Stimulated activated CD4-positive, alpha-beta T cell treated with anti-CD3 and anti-CD28 coated beads, Interleukin-15, amount 100 ng/mL, for 48 hours (primary cell): Measurements from ENCODE around the gene CPLX3.
"Not testable (repeated sequence)": the region's sequence is repeated elsewhere in the genome, so short reads cannot be mapped to it uniquely, and the experiment has no call there.

Experiments
- DNase-seq, 2 donors: peaks; one replicate each; pipeline ENCODE4 v3.0.0-alpha.2; 2020; ENCODE audit warnings: low read depth in 2 of 2

CPLX3 gene, protein sequence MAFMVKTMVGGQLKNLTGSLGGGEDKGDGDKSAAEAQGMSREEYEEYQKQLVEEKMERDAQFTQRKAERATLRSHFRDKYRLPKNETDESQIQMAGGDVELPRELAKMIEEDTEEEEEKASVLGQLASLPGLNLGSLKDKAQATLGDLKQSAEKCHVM

DNA sequence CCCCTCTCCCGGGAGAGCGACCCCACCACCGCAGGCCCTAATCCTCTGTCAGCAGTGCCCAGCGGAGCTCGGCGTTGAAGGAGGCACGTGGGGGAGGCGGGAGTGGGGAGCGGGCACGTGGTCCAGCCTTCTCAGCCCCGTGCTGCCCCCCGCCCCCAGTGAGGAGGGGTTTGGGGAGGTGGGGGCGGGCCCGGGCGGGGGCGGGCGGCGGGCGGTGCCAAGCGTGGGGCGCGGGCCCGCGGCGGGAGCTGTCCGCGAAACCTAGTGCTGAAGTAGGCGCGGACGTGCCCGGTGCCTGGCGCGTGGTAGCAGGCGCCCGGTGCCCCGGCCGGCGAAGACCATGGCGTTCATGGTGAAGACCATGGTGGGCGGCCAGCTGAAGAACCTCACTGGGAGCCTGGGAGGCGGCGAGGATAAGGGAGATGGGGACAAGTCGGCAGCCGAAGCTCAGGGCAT, at the start of gene CPLX3:
TSS of gene CPLX3 (plus strand) at position 264 of the 456 bp plus-strand sequence. CDS start at position 341, 77 bp downstream.
- DNase-seq: peak in 1 of 2 donors; percentile 28

GRCh38 chr15:74776821-74777768, 49.3 kb upstream of the CPLX3 start:
- DNase-seq: no peak

- no peak for DNase-seq
Measured at GRCh38 chr15:74777769-74778598, 48.4 kb upstream of the CPLX3 start.

- no peak for DNase-seq
Measured at GRCh38 chr15:74778599-74778970, 47.8 kb upstream of the CPLX3 start.

DNA sequence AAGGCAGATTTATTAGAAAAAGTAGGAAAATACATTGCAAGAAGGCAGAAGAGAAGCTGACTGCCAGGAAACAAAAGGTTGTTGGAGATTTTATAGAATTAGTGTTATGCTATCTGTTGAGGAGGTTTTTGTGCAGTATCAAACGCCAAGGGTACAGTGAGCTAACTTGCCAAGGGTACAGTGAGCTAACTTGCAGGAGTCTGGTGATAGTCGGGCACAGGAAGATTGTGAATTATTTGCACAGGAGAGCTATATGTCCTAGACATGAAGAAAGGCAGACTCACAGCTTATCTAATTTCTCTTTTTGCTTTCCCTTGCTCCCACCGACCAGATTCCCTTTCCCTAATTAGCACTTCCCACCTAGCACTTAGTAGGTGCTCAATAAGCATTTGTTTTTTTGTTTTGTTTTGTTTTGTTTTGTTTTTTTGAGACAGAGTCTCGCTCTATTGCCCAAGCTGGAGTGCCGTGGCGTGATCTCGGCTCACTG, 47.2 kb upstream of the CPLX3 start:
- no peak for DNase-seq

GRCh38 chr15:74780523-74781430, 45.6 kb upstream of the CPLX3 start:
- DNase-seq: no peak

GRCh38 chr15:74781431-74782258, 44.8 kb upstream of the CPLX3 start, which contains the start of gene CSK:
Gene CSK, plus strand, starts transcription at chr15:74782080. Its CDS starts 16,218 bp downstream, at chr15:74798298.
- DNase-seq: no peak

- no peak for DNase-seq
Measured at GRCh38 chr15:74782259-74783071, 44.0 kb upstream of the CPLX3 start.

- no peak for DNase-seq
Measured at GRCh38 chr15:74783072-74783807, 43.2 kb upstream of the CPLX3 start.

- DNase-seq: no peak
Measured at GRCh38 chr15:74783808-74784175, 42.6 kb upstream of the CPLX3 start.

- DNase-seq: no peak
Measured at GRCh38 chr15:74784426-74785193, 41.8 kb upstream of the CPLX3 start.

DNA sequence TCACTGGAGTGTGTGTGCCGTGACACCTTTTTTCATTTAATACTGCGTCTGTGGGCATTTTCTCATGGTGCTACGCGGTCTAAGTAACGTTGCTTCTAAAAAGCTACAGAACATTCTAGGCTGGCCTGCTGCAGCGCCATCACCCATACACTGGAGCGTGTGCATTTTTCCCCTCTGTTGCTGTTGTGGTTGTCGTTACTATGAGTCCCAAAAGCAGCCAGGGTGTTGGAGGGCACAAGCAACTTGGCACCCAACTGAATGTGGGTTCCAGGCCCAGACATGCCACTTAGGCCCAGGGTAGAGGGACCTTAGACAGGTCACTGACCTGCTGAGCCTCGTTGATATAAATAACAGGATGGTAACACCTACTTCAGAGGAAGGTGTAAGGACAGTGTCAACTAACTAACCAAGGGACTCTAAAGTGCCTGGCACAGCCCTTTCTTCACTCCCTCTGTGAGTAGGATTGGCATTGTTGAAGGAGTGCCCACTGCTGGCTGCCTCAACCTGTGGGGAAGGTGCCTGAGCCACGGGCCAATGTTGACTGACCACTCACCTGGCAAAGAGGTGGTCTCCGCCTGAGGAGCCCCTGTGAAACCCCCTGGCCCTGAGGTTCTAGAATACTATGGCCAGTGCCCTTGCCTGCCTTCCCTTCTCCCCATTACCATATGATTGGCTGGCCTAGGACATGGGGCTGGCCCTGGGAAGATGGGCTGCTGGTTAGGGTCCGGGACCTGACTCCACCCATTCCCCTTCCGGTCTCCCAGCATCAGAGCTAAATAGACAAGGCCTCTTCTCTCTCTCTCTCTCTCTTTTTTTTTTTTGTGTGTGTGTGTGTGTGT, 41.0 kb upstream of the CPLX3 start:
- DNase-seq: no peak

GRCh38 chr15:74786081-74786480, 40.3 kb upstream of the CPLX3 start:
- not testable (repeated sequence) for DNase-seq

- DNase-seq: no peak
Measured at GRCh38 chr15:74786551-74787165, 39.8 kb upstream of the CPLX3 start.

- peak; percentile 92 for DNase-seq
Measured at GRCh38 chr15:74787251-74788041, 39.0 kb upstream of the CPLX3 start.
